ENCODE results near the gene CNRIP1.

Gene CNRIP1

DNA sequence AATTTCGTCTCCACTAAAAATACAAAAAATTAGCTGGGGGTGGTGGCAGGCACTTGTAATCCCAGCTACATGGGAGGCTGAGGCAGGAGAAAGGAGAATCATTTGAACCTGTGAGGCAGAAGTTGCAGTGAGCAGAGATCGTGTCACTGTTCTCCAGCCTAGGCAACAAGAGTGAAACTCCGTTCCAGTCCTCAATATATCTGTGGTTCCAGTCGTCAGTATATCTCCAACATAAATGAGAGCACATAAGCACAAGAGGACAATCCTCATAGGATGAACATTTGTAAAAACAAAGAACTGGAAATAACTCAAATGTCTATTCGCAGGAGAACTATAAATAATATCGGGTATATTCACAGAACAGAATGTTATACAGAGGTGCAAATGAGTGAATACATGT lies 32.2 kb upstream of the CNRIP1 start:
- TF ChIP-seq GATA3 (IDR thresholded peaks at IDR 0.05; ENCODE audit: low read depth, low read length) (no peak), GATA2 (IDR thresholded peaks at IDR 0.05; ENCODE audit: low read depth, low read length) (no peak)

DNA sequence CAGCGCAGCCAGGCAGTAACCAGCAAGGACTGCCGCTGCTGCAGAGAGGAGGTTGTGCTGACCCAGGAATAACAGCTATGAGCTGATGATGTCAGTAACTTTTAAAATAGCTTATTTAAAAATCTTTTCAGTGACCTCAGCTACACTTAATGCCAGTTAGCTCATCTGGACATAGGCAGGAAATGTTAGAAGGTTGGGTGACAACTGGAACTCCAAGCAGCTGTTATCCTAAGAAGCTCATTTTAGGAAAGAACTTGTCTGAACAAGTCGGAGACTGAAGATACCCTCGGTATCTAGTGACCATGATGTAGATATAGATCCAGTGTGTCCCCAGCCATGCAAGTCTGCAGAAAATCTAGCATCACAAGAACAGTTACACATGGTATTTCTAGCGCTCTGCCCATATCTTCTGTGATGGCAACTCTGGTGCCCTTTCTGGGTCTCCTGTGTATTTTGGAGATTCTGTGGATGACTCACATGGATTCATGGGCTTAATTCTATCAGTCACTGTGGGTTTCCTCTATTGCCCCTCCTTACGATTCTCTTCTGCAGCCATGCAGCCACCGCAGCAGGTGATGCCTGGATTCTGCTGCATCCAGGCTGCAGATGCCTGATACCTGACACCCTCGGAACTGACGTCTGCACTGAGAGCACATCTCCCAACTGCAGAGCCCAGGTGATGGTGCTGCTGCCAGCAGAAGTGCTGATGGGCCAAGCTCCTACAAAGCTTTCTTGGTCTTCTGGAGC lies 25.6 kb upstream of the CNRIP1 start:
- TF ChIP-seq GATA3 (IDR thresholded peaks at IDR 0.05; ENCODE audit: low read depth, low read length) (no peak), GATA2 (IDR thresholded peaks at IDR 0.05; ENCODE audit: low read depth, low read length) (no peak)

DNA sequence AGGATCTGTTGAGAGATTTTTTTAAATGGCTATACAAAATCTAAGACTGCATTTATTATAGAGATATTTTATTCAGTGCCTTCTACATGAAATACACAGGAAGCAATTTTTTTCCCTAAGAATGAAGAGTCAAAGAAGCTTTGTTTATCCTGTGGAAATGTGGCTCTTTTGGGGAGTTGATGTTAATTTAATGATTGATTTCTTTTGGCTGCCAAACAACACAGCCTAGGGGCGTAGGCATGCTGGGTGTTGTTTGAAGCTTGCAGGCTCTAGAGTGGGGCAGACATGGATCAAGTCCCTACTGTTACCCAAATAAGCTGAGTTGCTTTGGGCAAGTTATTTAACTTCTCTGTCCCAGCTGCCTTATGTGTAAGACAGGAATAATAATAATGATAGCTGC lies 24.3 kb upstream of the CNRIP1 start:
- TF ChIP-seq GATA3 (IDR thresholded peaks at IDR 0.05; ENCODE audit: low read depth, low read length) (no peak), GATA2 (IDR thresholded peaks at IDR 0.05; ENCODE audit: low read depth, low read length) (no peak)

DNA sequence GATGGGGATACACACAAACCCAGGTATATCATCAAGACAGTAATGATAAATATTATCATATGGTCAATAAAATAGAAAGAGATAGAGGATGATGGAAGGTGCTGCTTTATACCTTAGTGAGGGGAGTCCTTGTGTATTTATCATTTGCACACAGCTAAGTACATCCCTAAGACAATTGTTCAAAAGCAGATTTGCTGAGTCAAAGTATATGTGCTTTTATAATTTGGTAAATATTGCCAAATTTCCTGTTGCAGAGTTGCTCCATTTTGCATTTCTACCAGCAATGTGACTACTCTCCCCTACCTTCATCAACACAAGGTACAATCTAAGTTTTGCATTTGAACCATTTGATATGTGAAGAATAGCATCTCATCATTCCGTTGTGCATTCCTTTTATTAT lies 22.7 kb upstream of the CNRIP1 start:
- TF ChIP-seq GATA3 (IDR thresholded peaks at IDR 0.05; ENCODE audit: low read depth, low read length) = no peak
- no peak for TF ChIP-seq GATA2 (IDR thresholded peaks at IDR 0.05; ENCODE audit: low read depth, low read length)

DNA sequence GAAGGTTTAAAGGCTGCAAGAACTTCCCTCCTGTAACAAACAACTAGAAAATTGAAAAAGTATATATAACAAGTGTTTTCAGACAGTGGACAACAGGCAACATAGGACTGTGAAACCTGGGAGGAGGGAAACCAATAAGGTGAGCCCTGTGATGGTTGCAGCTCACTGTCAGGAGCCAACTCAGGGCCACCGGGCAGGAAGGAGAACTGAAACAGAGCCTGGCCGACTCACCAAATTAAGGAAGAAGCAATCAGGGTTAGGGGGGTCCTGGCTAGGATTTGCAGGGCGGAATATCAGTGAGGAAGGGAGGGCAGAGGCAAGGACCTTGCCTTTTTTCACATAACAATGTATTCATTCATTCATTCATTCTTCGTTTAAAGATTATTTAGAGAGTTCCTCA lies 21.8 kb upstream of the CNRIP1 start:
- TF ChIP-seq GATA2 (IDR thresholded peaks at IDR 0.05; ENCODE audit: low read depth, low read length) (no peak), GATA3 (IDR thresholded peaks at IDR 0.05; ENCODE audit: low read depth, low read length) (no peak)

DNA sequence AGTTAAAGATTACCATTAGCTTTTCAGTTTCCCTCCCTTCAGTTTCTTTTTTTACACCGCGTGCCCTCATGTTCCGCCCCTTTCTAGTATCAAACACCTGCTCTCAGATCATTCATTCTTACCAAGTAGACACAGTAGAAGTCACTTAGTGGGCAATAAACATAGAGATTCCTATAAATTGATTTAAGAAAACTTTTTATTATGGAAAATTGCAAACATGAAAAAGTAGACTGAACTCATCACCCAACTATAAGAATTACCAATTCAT lies 21.2 kb upstream of the CNRIP1 start:
- no peak for TF ChIP-seq GATA2 (IDR thresholded peaks at IDR 0.05; ENCODE audit: low read depth, low read length)
- TF ChIP-seq GATA3 (IDR thresholded peaks at IDR 0.05; ENCODE audit: low read depth, low read length) = no peak

DNA sequence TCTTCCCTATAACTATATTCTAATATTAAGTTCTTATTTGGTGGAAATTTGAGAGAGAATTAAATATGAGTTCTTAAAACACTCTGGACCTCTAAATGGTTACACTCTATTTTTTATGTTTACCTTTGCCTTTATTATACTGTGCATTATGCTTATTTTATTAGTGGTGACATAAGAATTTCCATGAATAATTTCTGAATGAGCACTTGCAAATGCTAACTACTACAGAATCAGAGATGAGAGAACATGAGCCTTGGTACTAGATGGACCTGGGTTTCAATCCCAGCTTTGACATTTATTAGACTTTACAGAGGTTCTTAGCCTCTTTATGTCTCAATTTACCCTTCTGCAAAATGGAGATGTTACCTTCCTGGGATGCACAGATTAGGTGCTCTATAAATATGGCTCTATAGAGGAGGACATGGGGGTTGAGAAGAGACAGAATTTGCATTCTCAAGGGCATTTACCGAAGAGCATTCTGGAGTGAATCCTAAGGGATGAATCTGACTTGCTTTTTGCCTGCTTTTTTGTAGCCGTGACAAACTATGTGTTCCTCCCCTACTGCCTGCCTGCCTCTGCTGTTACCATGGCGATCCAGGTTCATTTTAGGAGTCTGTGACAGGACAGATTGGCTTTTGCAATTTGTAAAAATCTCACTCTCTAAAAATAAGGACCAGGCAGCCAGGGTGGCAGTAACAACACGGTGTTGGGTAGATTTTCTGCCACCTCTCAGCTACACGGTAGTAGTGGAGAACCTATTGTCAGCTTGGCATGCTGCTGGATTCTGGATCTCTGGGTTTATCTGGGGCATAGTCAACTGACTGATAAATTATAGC lies 20.7 kb upstream of the CNRIP1 start:
- TF ChIP-seq GATA3 (IDR thresholded peaks at IDR 0.05; ENCODE audit: low read depth, low read length) (no peak), GATA2 (IDR thresholded peaks at IDR 0.05; ENCODE audit: low read depth, low read length) (no peak)

DNA sequence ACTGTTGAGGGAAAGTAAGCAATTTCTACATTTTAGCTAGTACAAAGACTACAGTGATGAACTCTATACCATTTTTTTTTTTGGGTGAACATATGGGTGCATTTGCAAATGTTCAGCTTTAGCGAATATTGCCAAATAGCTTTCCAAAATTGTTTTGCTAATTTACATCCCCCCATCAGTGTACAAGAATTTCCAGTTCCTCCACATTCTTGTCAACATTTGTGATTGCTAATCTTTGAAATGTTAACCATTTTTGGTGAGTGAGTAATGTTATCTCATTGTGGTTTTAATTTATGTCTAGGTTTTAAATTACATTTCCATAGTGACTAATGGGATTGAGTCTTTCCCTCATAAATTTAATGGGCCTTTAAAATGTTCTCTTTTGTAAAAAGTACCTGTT lies 16.4 kb upstream of the CNRIP1 start:
- TF ChIP-seq GATA3 (IDR thresholded peaks at IDR 0.05; ENCODE audit: low read depth, low read length) (no peak), GATA2 (IDR thresholded peaks at IDR 0.05; ENCODE audit: low read depth, low read length) (no peak)

DNA sequence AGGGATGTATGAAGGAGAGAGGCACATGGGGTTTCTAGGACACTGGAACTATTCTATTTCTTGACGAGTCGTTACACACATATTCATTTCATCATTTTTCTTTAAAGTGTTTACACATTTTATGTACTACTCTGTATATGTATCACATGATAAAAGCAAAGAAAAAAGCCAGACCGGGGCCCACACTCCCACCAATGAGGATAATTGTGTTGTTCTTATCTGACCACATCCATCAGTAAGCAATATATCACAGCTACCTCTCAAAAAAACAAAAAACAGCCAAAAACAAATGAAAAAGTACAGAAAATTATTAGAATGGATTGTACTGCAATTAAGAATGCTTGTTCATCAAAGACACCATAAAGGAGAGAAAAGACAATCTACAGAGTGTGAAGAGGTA lies 14.2 kb upstream of the CNRIP1 start:
- no peak for TF ChIP-seq GATA2 (IDR thresholded peaks at IDR 0.05; ENCODE audit: low read depth, low read length)
- no peak for TF ChIP-seq GATA3 (IDR thresholded peaks at IDR 0.05; ENCODE audit: low read depth, low read length)

DNA sequence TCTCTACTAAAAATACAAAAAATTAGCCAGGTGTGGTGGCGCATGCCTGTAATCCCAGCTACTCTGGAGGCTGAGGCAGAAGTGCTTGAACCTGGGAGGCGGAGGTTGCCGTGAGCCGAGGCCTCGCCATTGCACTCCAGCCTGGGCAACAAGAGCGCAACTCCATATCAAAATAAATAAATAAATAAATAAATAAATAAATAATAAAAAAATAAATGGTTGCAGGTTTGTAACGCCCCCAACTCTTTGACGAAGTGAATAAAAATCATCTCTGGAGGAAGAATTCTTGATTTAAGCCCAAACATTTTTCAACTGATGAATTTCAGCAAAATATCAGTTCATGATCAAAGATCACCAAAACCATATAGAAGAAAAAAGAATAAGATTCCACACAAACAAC lies 13.3 kb upstream of the CNRIP1 start:
- TF ChIP-seq GATA2 (IDR thresholded peaks at IDR 0.05; ENCODE audit: low read depth, low read length) (no peak), GATA3 (IDR thresholded peaks at IDR 0.05; ENCODE audit: low read depth, low read length) (no peak)

DNA sequence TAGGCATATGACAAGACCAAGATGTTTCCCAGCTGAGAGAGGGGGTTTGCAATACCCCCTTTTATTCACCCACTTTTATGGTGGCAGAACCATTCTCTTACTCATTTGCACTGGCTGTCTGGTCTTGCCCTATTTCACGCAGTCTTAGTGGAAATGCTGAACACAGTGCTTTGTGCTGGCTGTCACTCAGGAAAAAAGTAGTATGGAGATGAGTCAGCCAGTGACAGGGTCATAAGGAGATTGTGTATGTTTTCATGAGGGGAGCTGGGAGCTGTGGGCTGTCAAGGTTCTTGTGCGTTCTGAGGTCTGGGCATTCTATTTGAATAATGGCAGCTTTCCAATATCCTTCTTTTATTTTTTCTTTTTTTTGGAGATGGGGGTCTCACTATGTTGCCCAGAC lies 10.9 kb upstream of the CNRIP1 start:
- TF ChIP-seq GATA3 (IDR thresholded peaks at IDR 0.05; ENCODE audit: low read depth, low read length) (no peak), GATA2 (IDR thresholded peaks at IDR 0.05; ENCODE audit: low read depth, low read length) (no peak)

DNA sequence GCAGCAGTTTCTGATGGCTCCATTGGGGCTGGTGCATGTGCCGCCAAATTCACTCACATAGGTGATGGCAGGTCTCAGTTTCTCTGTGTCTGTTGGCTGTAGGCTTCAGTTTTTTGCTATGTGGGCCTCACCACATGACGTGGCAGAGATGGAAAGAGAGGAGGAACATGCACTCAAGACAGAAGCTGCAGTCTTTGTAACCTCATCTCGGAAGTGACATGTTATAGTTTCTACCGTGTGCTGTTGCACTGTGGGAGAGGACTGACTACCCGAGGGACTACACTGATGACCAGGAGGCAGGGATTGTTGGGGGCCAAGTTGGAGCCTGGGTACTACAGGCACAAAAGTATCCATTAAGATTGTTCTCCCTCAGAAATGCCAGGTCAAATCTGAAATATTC lies 9.2 kb upstream of the CNRIP1 start:
- TF ChIP-seq GATA3 (IDR thresholded peaks at IDR 0.05; ENCODE audit: low read depth, low read length) (no peak), GATA2 (IDR thresholded peaks at IDR 0.05; ENCODE audit: low read depth, low read length) (no peak)

DNA sequence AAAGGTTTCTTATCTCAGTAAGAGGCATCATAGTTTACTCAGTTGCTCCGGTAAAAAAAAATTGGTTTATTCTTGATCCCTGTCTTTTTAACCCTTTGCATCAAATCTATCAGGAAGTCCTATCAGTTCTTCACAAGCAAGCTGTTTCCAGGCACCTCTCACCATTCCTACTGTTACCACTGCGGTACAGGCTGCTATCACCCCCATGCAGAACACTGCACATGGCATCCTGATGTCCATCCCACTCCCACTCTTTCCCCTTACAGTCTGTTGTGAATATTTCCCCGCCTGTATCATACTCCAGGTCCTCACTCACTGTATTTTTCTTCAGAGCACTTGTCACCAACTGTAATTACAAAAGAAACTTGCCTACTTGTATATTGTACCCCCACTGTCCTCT lies 5.3 kb upstream of the CNRIP1 start:
- TF ChIP-seq GATA2 (IDR thresholded peaks at IDR 0.05; ENCODE audit: low read depth, low read length) = no peak
- TF ChIP-seq GATA3 (IDR thresholded peaks at IDR 0.05; ENCODE audit: low read depth, low read length) = no peak

DNA sequence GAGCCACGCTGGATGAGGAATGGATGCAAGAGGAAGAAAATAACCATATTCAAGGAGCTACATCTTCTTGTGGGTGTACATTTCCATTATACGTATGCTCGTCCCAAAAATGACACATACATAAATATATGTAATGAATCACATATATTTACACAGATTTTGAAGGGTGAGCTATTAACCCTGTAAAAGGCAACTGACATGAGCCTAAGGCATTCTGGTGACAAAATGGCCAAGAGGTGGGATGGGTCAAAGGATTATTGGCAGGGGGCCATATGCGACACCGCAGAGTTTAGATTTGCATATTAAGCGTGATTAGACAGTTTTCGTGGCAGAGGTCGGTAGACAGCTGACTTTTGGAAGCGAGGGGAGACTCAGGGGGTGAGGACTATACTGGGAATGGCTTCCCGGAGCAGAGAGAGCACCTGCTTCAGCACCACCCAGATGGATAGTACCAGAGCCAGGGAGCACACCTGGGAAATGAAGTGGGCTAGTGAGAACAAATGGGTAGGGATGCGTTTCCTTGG lies 431 bp upstream of the CNRIP1 start:
- TF ChIP-seq GATA2 (IDR thresholded peaks at IDR 0.05; ENCODE audit: low read depth, low read length) (no peak), GATA3 (IDR thresholded peaks at IDR 0.05; ENCODE audit: low read depth, low read length) (no peak)

DNA sequence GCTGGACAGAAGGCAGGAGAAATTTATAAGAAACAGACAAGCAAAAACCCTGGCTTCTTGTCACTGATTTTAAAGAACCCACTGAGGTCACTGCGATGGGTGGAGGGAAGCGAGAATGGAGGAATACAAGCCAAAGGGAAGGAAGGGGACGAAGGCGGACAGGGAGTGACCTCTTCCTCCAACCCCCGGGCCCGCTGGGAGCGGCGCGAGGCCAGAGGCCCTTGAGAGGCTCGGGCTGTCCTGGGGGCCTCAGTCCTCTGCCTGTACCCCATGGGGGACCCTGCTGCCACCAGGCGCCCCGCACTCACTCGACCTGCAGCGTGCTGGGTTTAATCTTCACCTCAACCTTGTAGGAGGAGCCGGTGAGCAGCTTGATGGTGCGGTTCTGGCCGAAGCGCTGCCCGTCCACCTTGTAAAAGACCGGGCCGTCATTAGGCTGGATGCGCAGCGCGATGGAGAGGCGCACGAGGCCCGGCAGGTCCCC lies 793 bp downstream of the CNRIP1 start:
- TF ChIP-seq GATA2 (IDR thresholded peaks at IDR 0.05; ENCODE audit: low read depth, low read length) = no peak
- TF ChIP-seq GATA3 (IDR thresholded peaks at IDR 0.05; ENCODE audit: low read depth, low read length) = no peak
